NCI-H345 treated with DMSO at 0.1 percent for 48 hours (cell line): ENCODE measurements around the gene RAI1.

Experiments
- DNase-seq: peaks from one replicate; lab custom pipeline; 2025; ENCODE audit not compliant: unreplicated experiment; lab: John Stamatoyannopoulos, UW

RAI1 gene

DNA sequence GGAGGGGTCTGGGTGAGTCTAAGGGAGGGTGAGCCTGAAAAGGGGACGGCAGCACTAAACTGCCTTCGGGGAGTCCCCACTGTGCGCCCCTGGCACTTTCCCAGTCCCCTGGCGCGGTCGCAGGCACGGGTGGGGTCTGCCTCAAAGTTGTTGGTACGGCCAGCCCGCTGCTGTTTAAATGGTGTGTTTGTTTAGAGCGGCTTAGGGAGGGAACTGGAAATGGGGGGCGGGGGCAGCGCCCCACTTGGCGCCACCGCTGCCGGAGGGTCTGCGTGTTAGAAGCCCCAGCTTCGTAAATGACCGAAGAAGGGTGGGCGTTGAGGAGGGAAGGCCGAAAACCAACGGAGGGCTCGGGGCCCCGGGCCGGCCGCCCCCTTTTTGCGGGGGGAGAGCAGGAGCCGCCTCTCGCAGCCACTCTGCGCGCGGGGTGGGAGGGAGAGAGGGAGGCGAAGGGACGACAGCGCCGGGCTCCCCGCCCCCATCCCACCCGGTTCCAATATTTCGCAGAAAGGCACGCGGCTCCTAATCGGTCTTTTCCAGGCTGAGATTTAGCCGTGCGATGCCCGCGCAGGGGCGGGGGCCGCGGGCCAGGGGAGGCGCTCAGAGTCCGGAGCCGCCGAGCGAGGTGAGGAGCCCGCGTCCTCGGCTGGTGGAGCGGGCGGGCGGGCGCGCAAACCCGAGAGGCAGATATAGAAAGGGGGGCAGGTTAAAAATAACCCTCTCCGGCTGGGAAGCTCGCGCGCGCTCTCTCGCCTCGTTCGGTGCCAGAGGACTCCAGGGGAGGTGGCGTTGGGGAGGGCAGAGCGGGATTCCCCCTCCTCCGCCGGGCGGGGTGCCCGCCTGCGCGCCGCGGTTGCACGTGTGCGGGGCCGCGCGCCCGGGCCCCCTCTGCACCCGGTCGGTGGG is 100.6 kb downstream of the RAI1 start:
- DNase-seq: peak; percentile 42

DNA sequence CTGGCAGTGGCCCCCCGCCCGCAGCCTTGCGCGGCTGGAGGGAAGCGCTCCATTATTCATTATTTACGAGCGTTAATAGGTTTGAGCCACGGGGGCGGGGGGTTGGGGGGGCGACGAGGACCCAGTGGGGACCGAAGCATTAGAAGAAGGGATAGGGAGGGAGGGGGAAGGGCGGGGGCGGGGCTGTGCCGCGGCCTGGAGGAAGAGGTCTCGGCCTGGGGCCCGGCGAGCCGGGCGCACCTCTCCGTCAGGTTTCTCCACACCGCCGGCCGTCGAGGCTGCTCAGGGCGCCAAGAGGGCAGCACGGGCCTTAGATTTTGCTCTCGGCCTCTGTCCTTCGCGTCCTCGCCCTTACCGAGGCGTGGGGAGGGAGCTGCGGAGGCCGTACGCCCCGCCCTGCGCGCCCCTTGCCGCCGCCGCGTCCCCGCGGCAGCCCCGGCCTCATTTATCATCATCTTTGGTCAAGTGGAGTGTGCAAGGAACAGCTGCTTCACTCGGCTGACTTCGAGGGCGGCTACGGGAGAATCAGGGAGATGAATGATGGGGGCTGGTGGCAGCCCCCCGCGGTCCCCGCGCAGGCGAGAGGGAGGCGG is 101.4 kb downstream of the RAI1 start:
- DNase-seq: no peak

DNA sequence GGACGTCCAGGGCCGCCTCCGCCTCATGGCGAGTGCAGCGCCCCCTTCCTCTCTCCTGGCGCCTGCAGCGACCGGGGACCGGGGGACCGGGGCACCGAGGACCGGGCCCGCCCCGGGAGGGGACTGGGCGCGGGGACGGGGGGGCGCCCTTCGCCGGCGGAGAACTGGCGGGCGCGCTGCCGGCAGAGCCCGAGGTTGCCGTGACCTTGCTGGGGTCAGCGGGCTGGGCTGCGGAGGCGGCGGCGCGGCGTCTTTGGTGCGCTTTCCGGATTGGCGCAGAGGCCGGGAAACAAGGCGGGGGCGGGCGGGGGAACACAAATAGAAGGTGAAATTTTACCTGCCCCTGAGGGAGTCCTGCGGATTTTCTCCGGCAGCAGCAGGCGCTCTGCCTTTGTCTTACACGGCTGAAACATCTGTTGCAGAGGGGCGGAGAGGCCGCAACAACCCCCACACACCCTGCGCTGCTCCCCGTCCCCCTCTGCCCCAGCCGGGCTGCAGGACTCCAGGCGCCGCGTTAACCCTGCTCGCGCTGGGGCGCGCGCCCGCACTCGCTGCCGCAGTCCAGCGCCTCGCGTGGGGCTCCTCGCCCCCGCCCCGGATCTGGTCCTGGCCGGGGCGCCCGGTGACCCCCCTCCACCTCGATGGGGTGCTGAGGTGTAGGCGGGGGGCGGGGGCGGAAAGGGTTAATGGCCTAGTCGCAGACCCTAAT is 102.0 kb downstream of the RAI1 start:
- DNase-seq: peak; percentile 26

DNA sequence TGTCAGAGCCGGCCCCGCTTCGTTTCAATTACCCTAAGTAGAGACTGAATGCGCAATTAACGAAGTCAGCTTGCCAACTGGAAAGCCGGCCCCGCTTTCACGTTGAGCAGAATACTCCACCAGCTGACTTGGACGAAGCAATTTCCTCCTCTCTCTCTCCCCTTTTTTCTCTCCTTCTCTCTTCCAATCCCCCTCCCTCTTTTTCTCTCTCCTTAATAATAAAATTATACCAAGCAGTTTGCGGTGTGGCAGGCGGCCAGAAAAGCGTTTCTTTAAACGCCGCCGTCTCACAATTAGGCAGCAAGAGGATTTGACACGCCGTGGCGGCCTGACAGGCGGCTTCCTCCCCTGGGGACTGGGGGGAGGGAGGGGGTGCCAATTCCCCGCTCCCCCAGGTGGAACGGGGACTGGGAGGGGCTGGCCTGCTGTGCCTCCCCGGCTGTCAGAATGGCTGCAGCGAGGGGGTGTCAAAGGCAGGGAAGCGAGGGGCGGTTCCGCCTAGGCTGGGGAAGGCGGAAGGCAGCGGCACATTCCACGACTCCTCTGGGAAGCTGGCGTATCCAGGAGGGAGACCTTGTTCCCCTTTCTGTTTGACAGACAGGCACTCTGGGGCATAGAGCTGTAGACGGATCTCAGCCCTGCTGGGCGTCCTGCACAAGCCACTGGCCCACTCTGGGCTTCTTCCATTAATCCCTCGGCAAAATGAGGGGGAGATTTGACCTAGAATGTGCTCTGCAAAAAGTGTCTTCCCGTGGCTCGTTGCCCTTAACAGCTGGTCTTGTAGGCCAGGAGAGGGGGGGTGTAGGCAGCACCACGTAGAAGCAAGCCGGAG is 102.8 kb downstream of the RAI1 start:
- peak; percentile 24 for DNase-seq

DNA sequence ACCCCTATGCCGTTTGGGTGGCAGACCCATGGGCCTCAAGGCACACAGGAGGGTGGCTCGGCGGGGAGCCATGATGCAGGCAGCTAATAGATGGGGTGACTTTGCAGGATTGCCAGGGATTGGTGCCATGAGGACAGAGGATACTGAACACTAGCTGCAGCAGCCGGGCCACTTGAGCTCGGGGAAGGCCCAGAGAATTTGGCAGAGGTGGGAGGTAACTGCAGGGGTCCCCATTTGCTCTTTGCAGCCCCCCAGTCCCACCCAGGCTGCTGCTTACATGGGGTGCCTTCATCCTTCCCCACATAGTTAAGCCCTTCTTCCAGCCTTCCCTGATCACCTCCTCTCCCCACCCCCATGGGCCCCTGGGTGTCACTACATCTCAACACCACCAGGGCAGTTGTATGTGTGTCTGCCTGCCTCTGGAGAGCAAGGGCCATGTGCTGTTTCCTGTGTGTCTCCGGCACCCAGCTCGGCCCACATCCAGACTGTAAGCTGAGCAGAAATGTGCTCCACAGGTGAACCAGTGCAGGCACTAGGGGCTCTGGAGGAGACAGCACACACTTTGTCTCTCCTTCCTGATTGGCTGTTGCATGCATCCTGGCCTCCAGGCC is 103.5 kb downstream of the RAI1 start:
- no peak for DNase-seq

DNA sequence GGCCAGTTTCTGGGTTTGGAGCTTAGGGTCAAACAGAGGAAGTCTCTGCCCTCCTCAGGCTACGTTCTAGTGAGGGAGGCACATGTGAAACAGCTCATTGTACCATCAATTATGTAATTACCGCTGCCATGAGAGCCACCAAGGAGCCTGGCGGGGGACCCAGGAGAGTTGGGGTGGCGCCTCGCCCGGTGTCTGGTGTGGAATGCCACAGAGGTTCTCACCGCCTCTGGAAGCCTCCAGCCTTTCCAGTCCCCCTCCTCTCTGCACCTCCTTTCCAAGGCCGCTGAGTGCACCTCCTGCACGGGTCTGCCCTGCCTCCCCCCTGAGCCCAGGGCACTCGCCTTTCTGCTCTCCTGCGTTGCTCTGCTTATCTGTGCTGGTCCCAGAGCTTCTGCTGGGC is 104.1 kb downstream of the RAI1 start:
- DNase-seq: no peak

DNA sequence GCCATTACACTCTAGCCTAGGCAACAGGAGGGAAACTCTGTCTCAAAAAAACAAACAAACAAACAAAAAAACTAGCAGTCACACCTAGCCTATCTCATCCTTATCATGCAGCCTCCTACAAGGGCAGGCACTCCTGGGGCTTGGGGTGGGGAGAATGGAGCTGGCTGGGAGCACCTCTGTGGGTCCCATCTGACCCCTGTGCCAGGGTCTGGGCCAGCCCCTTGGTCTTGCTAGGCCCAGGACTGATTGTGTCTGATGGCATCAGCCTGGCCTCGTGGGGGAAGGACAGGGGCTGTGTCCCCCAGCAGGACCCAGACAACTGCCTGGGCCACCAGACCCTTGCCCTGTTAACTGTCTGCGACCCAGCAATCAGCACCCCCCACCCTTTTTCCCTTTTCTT is 105.7 kb downstream of the RAI1 start:
- DNase-seq: no peak

DNA sequence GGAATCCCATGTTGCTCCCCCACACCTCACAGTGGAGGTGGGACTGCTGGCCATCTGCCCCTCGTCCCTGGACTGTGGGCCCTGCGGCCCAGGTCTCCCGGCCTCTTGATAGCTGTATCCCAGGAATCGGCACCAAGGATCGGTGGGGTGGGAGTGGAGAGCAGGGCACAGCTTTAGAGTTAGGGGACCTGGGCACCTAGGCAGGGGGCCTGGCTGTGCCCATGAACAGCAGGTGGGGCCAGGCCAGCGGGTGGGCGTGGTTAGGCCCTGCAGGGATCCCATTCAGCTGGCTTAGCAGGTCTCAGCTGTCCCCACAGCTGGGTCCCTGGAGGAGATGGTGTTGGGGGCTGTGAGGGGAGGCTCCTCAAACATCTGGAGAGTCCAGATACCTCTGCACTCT is 106.3 kb downstream of the RAI1 start:
- no peak for DNase-seq

DNA sequence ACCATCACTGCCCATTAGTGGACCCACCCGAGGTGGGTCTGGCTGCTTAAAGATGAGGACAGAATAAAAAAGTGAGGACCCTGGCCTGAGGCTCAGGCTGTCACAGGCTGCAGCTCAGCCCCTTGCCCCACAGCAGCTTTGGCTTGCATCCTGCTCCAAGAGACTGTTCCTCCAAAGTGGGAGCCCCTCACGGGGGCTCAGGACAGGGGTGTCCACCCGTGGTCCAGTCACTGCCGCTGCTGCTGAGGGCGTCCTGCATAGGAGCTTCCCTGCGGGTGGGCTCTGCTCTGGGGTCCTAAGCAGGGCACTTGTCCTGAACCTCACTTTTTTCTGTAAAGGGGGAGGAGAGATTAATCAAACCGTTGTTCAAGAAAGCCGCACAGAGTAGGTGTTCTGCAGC is 107.7 kb downstream of the RAI1 start:
- DNase-seq: no peak

DNA sequence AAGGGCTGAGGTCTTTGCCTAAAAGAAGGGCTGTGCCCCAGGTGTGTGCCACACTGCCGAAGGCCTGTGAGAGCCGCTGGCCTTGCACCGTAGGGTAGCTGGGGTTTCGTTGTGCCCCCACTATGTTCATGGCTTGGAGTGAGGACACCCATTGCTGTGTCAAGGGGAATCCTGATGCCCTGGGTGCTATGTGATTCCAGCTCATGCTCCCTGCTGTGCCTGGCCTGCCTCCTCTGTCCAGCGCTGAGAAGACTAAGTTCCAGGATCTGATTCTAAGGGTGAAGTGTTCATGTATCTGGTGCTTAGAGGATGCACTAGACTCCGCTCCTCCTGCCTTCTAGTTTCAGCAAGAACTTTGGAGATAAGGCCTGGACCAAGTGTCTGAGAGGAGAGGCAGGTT is 108.2 kb downstream of the RAI1 start:
- no peak for DNase-seq

DNA sequence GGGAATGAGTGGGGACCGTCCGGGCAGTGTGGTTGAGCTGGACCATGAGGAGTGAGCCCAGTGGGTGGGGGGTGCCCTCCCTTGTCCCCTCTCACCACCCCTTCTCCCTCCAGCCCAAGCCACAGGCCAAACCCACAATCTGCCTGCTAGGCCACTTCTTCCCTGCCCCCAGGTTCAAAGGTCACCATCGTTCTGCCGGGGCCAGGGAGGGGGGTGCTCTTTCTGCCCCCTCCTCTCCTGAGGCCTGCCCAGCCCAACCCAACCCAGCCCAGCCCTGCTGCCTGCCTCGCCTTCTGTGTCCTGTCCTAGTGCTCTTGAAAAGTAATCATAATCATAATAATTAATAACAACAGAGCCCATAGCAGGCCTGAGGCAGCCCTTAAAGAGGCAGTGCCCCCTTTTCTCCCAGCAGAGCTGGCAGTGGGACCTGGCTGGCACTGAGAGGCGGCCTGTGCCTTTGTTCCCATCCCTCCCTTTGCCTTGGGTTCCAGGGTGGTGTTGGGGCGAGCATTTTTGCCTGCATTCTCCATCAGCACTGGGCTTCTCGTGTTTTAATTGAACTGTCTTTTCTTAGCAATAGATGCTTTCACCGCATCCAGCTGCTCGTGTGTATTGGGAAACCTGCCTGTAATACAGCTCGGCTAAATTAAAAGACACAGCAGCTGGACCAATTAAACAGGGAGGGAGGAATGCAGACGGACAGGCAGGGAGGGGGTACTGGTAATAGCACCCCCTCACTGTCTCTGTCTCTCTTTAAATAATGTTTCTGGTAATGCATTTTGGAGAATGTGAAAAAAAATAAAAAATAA is 108.8 kb downstream of the RAI1 start:
- DNase-seq: no peak

DNA sequence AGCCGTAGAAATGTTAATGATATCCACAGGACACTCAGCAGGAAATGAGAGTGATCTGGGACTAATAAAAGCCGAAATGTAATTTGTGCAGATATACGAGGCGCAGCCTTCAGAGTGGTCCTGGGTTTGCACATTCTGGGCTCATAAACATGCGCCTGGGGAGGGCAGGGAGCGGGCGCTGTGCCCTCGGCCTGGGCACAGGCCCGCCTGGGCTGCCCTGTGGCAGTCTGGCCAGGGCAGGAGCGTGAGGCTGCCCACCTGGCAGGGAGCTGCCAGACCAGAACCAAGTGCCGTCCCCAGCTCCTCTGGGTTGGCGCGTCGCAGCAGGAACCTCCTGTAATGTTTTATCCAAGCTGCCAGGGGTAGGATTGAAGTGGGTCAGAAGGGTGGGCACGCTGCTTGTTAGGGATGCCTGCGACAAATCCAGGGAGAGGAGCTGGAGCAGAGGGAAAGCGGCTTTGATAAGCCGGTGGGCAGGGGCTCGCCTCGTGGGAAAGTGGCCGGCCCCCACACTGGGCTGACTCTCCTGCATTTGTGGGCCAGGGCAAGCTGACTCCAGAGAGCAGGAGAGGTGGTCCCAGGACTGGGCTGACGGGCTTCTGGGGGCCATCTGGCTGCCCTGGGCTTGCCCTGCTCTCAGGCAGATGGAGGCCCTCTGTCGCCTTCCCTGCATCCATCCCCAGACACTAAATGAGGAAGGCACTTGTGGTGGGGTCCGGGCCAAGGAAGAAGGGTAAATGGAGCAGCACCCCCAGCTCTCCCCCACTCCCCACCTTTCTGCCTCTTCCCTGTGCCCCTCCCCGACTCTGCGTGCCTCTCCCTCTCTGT is 109.6 kb downstream of the RAI1 start:
- DNase-seq: no peak

DNA sequence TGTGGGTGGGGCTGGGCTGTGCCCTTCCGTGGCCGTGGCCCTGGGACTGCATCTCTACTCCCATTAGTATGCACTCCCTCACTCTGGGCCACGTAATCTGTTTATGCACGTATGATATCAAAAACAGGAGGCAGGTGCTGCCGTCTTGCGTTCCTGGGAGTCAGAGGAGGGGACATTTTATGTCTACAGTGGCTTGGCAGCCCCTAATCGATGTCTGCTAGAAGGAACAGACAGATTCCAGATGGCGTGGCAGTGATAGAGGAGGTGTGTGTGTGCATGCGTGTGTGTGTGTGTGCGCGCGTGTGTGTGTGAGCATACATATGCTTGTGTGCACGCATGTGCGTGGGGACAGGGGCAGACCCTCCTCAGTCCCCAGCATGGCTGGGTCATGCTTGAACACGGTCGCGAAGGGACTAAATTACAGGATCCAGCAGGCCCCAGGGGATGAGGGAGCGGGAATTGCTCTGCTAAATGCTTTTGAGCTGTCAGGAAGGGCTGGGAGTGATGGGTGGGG is 110.8 kb downstream of the RAI1 start:
- DNase-seq: no peak

DNA sequence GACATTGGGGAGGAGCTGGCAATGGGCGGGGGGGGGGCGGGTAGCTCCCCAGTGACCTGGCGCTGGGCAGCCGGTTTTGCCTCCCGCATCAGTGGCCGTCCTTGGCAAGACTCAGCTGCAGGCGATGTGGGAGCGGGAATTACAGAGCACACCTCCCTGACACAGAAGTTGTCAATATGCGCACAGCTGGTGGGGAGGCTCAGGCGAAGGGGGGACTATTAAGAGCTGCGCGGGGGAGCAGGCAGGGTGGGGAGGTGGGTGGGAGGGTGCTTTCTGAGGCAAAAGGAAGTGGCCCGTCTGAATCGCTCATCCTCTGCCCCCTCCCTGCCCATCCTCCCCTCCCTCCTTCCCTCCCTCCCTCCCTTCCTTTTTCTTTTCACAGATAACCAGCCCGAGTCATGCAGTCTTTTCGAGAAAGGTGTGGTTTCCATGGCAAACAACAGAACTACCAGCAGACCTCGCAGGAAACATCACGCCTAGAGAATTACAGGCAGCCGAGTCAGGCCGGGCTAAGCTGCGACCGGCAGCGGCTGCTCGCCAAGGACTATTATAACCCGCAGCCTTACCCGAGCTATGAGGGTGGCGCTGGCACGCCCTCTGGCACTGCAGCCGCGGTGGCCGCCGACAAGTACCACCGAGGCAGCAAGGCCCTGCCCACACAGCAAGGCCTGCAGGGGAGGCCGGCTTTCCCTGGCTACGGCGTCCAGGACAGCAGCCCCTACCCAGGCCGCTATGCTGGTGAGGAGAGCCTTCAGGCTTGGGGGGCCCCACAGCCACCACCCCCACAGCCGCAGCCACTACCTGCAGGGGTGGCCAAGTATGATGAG is 111.5 kb downstream of the RAI1 start:
- no peak for DNase-seq

DNA sequence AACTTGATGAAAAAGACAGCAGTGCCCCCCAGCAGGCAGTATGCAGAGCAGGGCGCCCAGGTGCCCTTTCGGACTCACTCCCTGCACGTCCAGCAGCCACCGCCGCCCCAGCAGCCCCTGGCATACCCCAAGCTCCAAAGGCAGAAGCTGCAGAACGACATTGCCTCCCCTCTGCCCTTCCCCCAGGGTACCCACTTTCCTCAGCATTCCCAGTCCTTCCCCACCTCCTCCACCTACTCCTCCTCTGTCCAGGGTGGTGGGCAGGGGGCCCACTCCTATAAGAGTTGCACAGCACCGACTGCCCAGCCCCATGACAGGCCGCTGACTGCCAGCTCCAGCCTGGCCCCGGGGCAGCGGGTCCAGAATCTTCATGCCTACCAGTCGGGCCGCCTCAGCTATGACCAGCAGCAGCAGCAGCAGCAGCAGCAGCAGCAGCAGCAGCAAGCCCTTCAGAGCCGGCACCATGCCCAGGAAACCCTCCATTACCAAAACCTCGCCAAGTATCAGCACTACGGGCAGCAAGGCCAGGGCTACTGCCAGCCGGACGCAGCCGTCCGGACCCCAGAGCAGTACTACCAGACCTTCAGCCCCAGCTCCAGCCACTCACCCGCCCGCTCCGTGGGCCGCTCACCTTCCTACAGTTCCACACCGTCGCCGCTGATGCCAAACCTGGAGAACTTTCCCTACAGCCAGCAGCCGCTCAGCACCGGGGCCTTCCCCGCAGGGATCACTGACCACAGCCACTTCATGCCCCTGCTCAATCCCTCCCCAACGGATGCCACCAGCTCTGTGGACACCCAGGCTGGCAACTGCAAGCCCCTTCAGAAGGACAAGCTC is 112.3 kb downstream of the RAI1 start:
- no peak for DNase-seq

DNA sequence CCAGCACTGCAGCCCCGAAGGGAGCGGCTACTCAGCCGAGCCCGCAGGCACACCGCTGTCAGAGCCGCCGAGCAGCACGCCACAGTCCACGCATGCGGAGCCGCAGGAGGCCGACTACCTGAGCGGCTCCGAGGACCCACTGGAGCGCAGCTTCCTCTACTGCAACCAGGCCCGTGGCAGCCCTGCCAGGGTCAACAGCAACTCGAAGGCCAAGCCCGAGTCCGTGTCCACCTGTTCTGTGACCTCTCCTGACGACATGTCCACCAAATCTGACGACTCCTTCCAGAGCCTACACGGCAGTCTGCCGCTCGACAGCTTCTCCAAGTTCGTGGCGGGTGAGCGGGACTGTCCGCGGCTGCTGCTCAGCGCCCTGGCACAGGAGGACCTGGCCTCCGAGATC is 113.1 kb downstream of the RAI1 start:
- no peak for DNase-seq

DNA sequence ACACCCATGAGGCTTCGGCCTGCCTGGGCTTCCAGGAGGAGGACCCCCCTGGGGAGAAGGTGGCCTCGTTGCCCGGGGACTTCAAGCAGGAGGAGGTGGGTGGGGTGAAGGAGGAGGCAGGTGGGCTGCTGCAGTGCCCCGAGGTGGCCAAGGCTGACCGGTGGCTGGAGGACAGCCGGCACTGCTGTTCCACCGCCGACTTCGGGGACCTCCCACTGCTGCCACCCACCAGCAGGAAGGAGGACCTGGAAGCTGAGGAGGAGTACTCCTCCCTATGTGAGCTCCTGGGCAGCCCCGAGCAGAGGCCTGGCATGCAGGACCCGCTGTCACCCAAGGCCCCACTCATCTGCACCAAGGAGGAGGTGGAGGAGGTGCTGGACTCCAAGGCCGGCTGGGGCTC is 114.0 kb downstream of the RAI1 start:
- no peak for DNase-seq
